Naive thymus-derived CD4-positive, alpha-beta T cell (primary cell): Measurements from ENCODE around the gene ATP9A. TPM values are rescaled to one million over a fixed set of nuclear protein-coding genes. Genes with fewer than 3 reads are reported as not detected.

Experiments
- ATAC-seq: fragments of 150-1000 bp; cut with Tn5 transposase; 2 replicates; pipeline ENCODE4 v1.10.0; 2021; ENCODE audit warnings: mild to moderate bottlenecking, moderate library complexity
- CTCF ChIA-PET: fragments of 350-600 bp; sonication (Branson Sonifier 250); formaldehyde crosslinking; loops from one replicate; lab custom pipeline; 2021; ENCODE audit warnings: antibody characterized with exemption; lab: Charles Lee
- POLR2A ChIA-PET: fragments of 350-600 bp; sonication (Branson Sonifier 250); formaldehyde crosslinking; loops from one replicate; lab custom pipeline; 2021; ENCODE audit warnings: antibody characterized with exemption, inconsistent platforms; lab: Charles Lee
- DNase-seq, 9 donors: peaks; one replicate each; pipeline versions ENCODE4 v3.0.0 to v3.0.0-alpha.2; 2020 to 2022; ENCODE audit warnings: mixed read lengths in 1 of 9
- H3K27ac ChIP-seq: one replicate; pipeline ENCODE4 v1.7.0; 2013; ENCODE audit warnings: mild to moderate bottlenecking, low read depth, low read length, moderate library complexity
- H3K27me3 ChIP-seq, 2 donors: one replicate each; pipeline ENCODE4 v1.7.0; 2013; ENCODE audit warnings: low read length in 2 of 2, mild to moderate bottlenecking in 2 of 2, moderate library complexity in 2 of 2; ENCODE audit not compliant: control insufficient read depth in 2 of 2, insufficient read depth in 2 of 2
- H3K36me3 ChIP-seq, 3 experiments: 1 replicate in 2 of 3; 2 replicates in 1 of 3; pipeline ENCODE4 v1.7.0; 2013; ENCODE audit warnings: low read length in 3 of 3, mild to moderate bottlenecking in 3 of 3, moderate library complexity in 1 of 3; ENCODE audit not compliant: insufficient read depth in 3 of 3, control insufficient read depth in 2 of 3
- H3K4me1 ChIP-seq, 2 donors: one replicate each; pipeline ENCODE4 v1.7.0; 2013; ENCODE audit warnings: low read length in 2 of 2, mild to moderate bottlenecking in 2 of 2, moderate library complexity in 1 of 2; ENCODE audit not compliant: control insufficient read depth in 2 of 2, insufficient read depth in 2 of 2
- H3K4me3 ChIP-seq: 2 replicates; pipeline ENCODE4 v1.7.0; 2013; ENCODE audit warnings: mild to moderate bottlenecking, low read length
- H3K9me3 ChIP-seq, 3 experiments: 1 replicate in 2 of 3; 2 replicates in 1 of 3; pipeline ENCODE4 v1.7.0; 2013; ENCODE audit warnings: low read length in 3 of 3; ENCODE audit not compliant: control insufficient read depth in 2 of 3
- H3K27ac Mint-ChIP-seq, 9 donors: one replicate each; pipeline ENCODE4 v1.8.0; 2020 to 2022; ENCODE audit warnings: mixed read lengths in 9 of 9, mild to moderate bottlenecking in 8 of 9, moderate library complexity in 5 of 9, inconsistent platforms in 2 of 9
- H3K27me3 Mint-ChIP-seq, 5 donors: one replicate each; pipeline ENCODE4 v1.8.0; 2021 to 2022; ENCODE audit warnings: mixed read lengths in 5 of 5, mild to moderate bottlenecking in 1 of 5
- H3K36me3 Mint-ChIP-seq, 5 donors: one replicate each; pipeline ENCODE4 v1.8.0; 2020 to 2022; ENCODE audit warnings: mixed read lengths in 5 of 5, mild to moderate bottlenecking in 3 of 5, inconsistent platforms in 1 of 5
- H3K4me1 Mint-ChIP-seq, 7 donors: one replicate each; pipeline ENCODE4 v1.8.0; 2020 to 2022; ENCODE audit warnings: mixed read lengths in 7 of 7, mild to moderate bottlenecking in 3 of 7, inconsistent platforms in 1 of 7
- H3K4me3 Mint-ChIP-seq, 10 donors: one replicate each; pipeline ENCODE4 v1.8.0; 2020 to 2022; ENCODE audit warnings: mild to moderate bottlenecking in 10 of 10, mixed read lengths in 10 of 10, moderate library complexity in 6 of 10, inconsistent platforms in 2 of 10
- H3K9me3 Mint-ChIP-seq, 11 donors: one replicate each; pipeline ENCODE4 v1.8.0; 2020 to 2022; ENCODE audit warnings: mixed read lengths in 11 of 11, mild to moderate bottlenecking in 4 of 11, inconsistent platforms in 1 of 11, moderate library complexity in 1 of 11
- intact Hi-C, 2 donors: fragments of 100-400 bp; cut with micrococcal nuclease; formaldehyde crosslinking; loops; one replicate each; pipeline ENCODE4 v1.15.1; 2023
- polyA plus RNA-seq, 2 donors: library from polyadenylated mRNA; unstranded; fragments of 300-500 nt; fragmentation: Illumina TruSeq; gene quantifications; one replicate each; pipeline ENCODE4 v1.2.3, GENCODE V29; 2021
- total RNA-seq, 6 experiments: library from RNA in 5 of 6; stranded (reverse) in 5 of 6; gene quantifications; 1 replicate in 5 of 6; 2 replicates in 1 of 6; pipeline ENCODE4 v1.2.3 and lab custom pipeline; 2021 to 2026

The ATP9A gene
- total and polyA plus RNA-seq, 7 experiments from 2014 or later = 0.05 to 2.0 (median 0.83) TPM; not detected in 3

DNA sequence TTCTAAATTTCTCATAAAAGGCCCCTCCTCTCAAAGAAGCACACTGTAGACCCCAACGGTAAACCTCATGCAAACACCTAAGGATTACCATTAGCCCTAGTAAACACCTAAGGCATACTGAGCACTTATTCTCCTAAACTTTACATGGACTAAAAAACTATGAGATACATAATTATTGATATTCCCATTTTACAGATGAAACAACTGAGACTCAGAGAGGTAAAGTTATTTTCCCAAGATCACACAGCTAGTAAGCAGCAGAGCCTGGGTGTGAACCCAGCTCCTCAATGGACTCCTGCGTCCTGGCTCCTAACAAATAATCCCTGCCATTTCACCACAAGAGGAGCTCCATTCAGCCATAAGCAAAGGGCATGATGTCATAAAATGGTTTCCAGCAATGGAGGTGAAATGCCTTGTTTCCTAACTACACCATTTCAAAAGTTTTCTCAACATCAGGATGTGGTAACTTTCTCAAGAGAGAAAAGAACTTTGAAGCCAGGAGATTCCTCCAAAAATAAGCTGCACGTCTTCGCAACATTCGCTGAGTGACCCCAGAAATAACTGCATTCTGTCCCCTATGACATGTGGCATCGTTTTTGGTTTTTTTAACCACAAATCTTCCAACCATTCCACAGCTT lies 4.1 kb downstream of the ATP9A start:
- peaks cover 0 to 7% (median 0%) of the 10 kb centered on the region in 11 donors for H3K9me3 Mint-ChIP-seq
- no peak overlapping the region for H3K27ac Mint-ChIP-seq
- no peak overlapping the region for H3K4me3 Mint-ChIP-seq
- intact Hi-C loops = no loop called here
- ATAC-seq (no peak), DNase-seq (no peak)
- no peak overlapping the region for H3K27ac ChIP-seq
- H3K4me3 ChIP-seq = no peak overlapping the region
- no peaks in the 10 kb centered on the region for H3K9me3 ChIP-seq
- H3K4me1 ChIP-seq = peaks cover 0 to 4% of the 10 kb centered on the region in 2 donors
- no peaks in the 10 kb centered on the region for H3K27me3 ChIP-seq
- peaks cover 0 to 5% (median 4%) of the 10 kb centered on the region in 5 donors for H3K36me3 Mint-ChIP-seq
- no peaks in the 10 kb centered on the region for H3K36me3 ChIP-seq
- peaks cover 10 to 35% (median 12%) of the 10 kb centered on the region in 5 donors for H3K27me3 Mint-ChIP-seq
- ChIA-PET POLR2A (no interaction called here), CTCF (no interaction called here)
- H3K4me1 Mint-ChIP-seq = peaks cover 5 to 11% (median 6%) of the 10 kb centered on the region in 7 donors

DNA sequence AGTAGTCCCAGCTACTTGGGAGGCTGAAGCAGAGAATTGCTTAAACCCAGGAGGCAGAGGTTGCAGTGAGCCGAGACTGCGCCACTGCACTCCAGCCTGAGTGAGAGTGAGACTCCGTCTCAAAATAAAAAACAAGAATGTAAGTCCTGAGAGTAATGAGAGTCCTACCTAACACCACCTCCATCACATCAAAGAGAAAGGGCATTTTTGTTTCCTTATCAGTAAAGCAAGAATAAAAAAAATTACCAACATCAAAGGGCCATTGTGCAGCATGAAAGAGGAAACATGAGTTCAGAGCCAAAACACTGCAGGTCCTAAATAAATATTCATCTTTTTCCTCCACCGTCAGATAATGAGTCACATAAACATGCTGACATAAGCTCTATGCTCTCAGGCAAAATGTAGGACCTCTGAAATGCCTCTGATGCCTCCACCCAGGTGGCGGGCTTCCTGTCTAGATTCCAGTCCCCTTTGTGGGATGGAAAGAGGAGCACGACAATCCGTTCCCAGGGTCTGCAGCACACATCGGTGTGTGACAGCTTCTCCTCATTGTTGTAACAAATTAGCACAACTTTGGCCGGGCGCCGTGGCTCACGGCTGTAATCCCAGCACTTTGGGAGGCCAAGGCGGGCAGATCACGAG lies 7.2 kb downstream of the ATP9A start:
- Mint-ChIP-seq H3K4me1 (no peaks in the 10 kb centered on the region), H3K4me3 (no peak overlapping the region), H3K27me3 (peaks cover 1 to 33% (median 9%) of the 10 kb centered on the region in 5 donors), H3K36me3 (no peaks in the 10 kb centered on the region), H3K9me3 (peaks cover 0 to 4% (median 0%) of the 10 kb centered on the region in 11 donors), H3K27ac (no peak overlapping the region)
- intact Hi-C loops = no loop called here
- Histone ChIP-seq H3K27ac (no peak overlapping the region), H3K36me3 (no peaks in the 10 kb centered on the region), H3K4me1 (no peaks in the 10 kb centered on the region), H3K27me3 (no peaks in the 10 kb centered on the region), H3K9me3 (no peaks in the 10 kb centered on the region), H3K4me3 (no peak overlapping the region)
- CTCF ChIA-PET = no interaction called here
- POLR2A ChIA-PET = no interaction called here
- ATAC-seq (no peak), DNase-seq (no peak)

DNA sequence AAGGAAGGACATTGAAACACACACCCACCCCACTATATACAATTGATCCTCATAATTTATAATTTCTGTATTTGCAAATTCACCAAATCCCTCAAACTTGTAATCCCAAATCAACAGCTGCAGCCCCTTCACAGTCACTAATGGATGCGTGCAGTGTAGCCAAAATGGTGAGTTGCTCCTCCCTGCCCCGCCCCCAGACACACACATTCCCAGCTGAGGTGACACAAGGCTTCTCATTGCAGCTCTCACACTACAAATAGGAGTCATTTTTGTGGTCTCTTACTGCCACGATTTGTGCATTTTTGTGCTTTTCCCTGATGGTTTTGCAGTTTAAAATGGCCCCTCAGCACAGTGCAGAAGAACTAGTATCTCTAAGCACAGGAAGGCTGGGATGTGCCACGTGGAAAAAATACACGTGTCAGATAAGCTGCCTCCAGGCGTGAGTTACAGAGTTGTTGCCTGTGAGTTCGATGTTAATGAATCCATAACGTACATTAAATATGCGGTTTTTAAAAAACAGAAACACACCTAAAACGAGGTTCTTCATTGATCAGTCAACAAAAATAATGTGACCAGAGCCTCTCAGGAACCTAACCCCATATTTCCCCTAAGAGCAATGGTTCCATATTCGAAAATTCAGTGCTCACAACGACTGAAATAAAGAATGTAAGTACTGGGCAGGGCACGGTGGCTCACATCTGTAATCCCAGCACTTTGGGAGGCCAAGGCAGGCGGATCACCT lies 8.2 kb downstream of the ATP9A start:
- intact Hi-C loops = no loop called here
- no peak overlapping the region for H3K27ac Mint-ChIP-seq
- peaks cover 0 to 4% (median 0%) of the 10 kb centered on the region in 11 donors for H3K9me3 Mint-ChIP-seq
- no peak overlapping the region for H3K27ac ChIP-seq
- H3K4me3 Mint-ChIP-seq = no peak overlapping the region
- ATAC-seq (no peak), DNase-seq (no peak)
- H3K4me3 ChIP-seq = no peak overlapping the region
- H3K36me3 ChIP-seq = no peaks in the 10 kb centered on the region
- H3K36me3 Mint-ChIP-seq = no peaks in the 10 kb centered on the region
- no peaks in the 10 kb centered on the region for H3K27me3 ChIP-seq
- no peaks in the 10 kb centered on the region for H3K9me3 ChIP-seq
- ChIA-PET CTCF (no interaction called here), POLR2A (no interaction called here)
- H3K4me1 ChIP-seq = no peaks in the 10 kb centered on the region
- peaks cover 0 to 32% (median 7%) of the 10 kb centered on the region in 5 donors for H3K27me3 Mint-ChIP-seq
- no peaks in the 10 kb centered on the region for H3K4me1 Mint-ChIP-seq

DNA sequence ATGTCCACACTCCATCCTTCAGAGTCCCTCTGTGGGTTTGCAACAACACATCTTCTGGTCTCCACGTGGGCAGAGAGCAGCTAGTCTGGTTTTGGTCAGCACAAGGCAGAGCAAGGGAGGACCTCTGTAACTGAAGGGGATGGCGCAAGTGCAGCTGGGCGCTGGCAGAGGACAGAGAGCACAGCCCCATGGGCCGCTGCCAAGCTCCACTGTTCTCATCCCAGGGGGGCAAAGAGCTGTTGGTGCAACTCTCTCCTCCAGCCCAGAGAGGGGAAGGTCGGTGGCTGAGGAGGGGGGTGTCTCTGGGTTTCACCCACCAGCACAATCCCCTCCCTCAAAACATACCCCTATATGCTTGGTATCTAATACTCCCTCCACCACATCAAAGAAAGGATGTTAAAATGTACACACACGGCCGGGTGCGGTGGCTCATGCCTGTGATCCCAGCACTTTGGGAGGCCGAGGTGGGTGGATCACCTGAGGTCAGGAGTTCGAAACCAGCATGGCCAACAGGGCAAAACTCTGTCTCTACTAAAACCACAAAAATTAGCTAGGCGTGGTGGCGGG lies 9.1 kb downstream of the ATP9A start:
- intact Hi-C loops = no loop called here
- H3K4me3 ChIP-seq = no peak overlapping the region
- Mint-ChIP-seq H3K27me3 (peaks cover 0 to 25% (median 2%) of the 10 kb centered on the region in 5 donors), H3K36me3 (no peaks in the 10 kb centered on the region), H3K4me3 (no peak overlapping the region), H3K27ac (no peak overlapping the region), H3K4me1 (no peaks in the 10 kb centered on the region), H3K9me3 (peaks cover 0 to 4% (median 0%) of the 10 kb centered on the region in 11 donors)
- POLR2A ChIA-PET = no interaction called here
- ATAC-seq (no peak), DNase-seq (no peak)
- no peaks in the 10 kb centered on the region for H3K9me3 ChIP-seq
- no peaks in the 10 kb centered on the region for H3K4me1 ChIP-seq
- H3K27me3 ChIP-seq = no peaks in the 10 kb centered on the region
- no peaks in the 10 kb centered on the region for H3K36me3 ChIP-seq
- CTCF ChIA-PET = no interaction called here
- no peak overlapping the region for H3K27ac ChIP-seq

DNA sequence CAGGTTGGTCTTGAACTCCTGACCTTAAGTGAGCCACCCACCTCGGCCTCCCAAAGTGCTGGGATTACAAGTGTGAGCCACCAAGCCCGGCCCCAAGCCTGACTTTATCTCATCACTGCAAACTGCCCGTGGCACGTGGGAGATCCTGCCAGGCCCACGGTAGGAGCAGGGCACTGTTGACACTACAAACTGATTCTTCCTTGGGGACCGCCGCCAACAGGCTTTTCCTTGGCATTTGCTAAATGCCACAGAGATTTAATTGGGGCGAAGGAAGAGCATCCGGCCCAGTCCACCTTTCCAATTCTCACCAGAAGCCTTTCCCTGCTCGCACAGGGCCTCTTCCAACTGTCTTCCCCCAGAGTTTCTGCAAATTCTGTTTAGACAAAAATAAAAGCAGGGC lies 11.0 kb downstream of the ATP9A start:
- H3K27ac Mint-ChIP-seq = no peak overlapping the region
- DNase-seq = no peak
- ChIA-PET POLR2A (no interaction called here), CTCF (no interaction called here)
- H3K4me1 Mint-ChIP-seq = no peaks in the 10 kb centered on the region
- H3K27me3 Mint-ChIP-seq = peaks cover 0 to 20% (median 0%) of the 10 kb centered on the region in 5 donors
- no peak overlapping the region for H3K4me3 Mint-ChIP-seq
- Histone ChIP-seq H3K36me3 (no peaks in the 10 kb centered on the region), H3K27me3 (no peaks in the 10 kb centered on the region), H3K4me3 (no peak overlapping the region), H3K4me1 (no peaks in the 10 kb centered on the region), H3K27ac (no peak overlapping the region), H3K9me3 (no peaks in the 10 kb centered on the region)
- H3K9me3 Mint-ChIP-seq = peaks cover 0 to 4% (median 0%) of the 10 kb centered on the region in 11 donors
- ATAC-seq = no peak
- H3K36me3 Mint-ChIP-seq = no peaks in the 10 kb centered on the region
- intact Hi-C loops = no loop called here

DNA sequence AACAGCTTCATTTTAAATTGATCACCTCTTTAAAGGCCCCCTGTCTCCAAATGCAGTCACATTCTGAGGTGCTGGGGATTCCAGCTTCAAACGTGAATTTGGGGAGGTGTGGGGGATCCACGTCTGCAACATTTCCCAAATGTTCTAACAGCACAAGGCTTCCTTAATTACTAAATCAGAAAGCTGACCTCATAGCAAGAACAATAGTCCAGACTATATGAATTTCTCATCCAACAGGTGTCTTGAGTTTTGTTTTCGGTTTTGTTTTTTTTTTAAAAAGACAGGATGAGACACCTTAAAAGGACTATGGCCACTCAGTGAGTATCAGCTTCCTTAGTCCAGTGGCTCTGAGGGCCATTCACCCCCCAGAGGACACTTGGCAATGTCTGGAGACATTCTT lies 11.5 kb downstream of the ATP9A start:
- intact Hi-C loops = no loop called here
- H3K4me1 ChIP-seq = no peaks in the 10 kb centered on the region
- H3K4me3 ChIP-seq = no peak overlapping the region
- Mint-ChIP-seq H3K27ac (no peak overlapping the region), H3K4me3 (no peak overlapping the region), H3K9me3 (peaks cover 0 to 4% (median 0%) of the 10 kb centered on the region in 11 donors), H3K4me1 (no peaks in the 10 kb centered on the region), H3K27me3 (peaks cover 0 to 15% (median 0%) of the 10 kb centered on the region in 5 donors), H3K36me3 (no peaks in the 10 kb centered on the region)
- no peak for DNase-seq
- no peaks in the 10 kb centered on the region for H3K36me3 ChIP-seq
- ChIA-PET POLR2A (no interaction called here), CTCF (no interaction called here)
- no peak for ATAC-seq
- no peak overlapping the region for H3K27ac ChIP-seq
- H3K27me3 ChIP-seq = no peaks in the 10 kb centered on the region
- H3K9me3 ChIP-seq = no peaks in the 10 kb centered on the region
